ENCODE data around the gene C16orf86.

Gene C16orf86

GRCh38 chr16:67653789-67654402 lies 12.7 kb upstream of the C16orf86 start:
- DNase-seq = no peak

GRCh38 chr16:67654403-67654911 lies 12.2 kb upstream of the C16orf86 start:
- no peak for DNase-seq

GRCh38 chr16:67655363-67655762 lies 11.3 kb upstream of the C16orf86 start:
- DNase-seq = no peak

GRCh38 chr16:67656344-67657016 lies 10.1 kb upstream of the C16orf86 start:
- no peak for DNase-seq

- no peak for DNase-seq
Observed at GRCh38 chr16:67657017-67657608, 9.5 kb upstream of the C16orf86 start.

GRCh38 chr16:67657751-67658518 lies 8.7 kb upstream of the C16orf86 start:
- no peak for DNase-seq

- DNase-seq = no peak
Observed at GRCh38 chr16:67658849-67659674, 7.6 kb upstream of the C16orf86 start.

GRCh38 chr16:67659675-67660563 lies 6.7 kb upstream of the C16orf86 start, which contains the start of gene ACD:
Gene ACD (minus strand): TSS chr16:67660260. CDS start chr16:67660220, 40 bp downstream.
- DNase-seq = peak; percentile 96 to 98

GRCh38 chr16:67660564-67661028 lies 6.0 kb upstream of the C16orf86 start, which contains the start of gene PARD6A:
Gene PARD6A (plus strand): TSS chr16:67660960. CDS start chr16:67661039, 79 bp downstream.
- DNase-seq = peak; percentile 94 to 96

GRCh38 chr16:67661101-67661761 lies 5.4 kb upstream of the C16orf86 start:
- peak; percentile 49 to 51 for DNase-seq

- DNase-seq = no peak
Observed at GRCh38 chr16:67661886-67662652, 4.5 kb upstream of the C16orf86 start.

- DNase-seq = no peak
Observed at GRCh38 chr16:67662653-67663010, 4.0 kb upstream of the C16orf86 start.

GRCh38 chr16:67663151-67663876 lies 3.3 kb upstream of the C16orf86 start:
- peak; percentile 66 to 71 for DNase-seq

GRCh38 chr16:67663877-67664222 lies 2.8 kb upstream of the C16orf86 start:
- no peak for DNase-seq

GRCh38 chr16:67664258-67664657 lies 2.4 kb upstream of the C16orf86 start:
- DNase-seq = no peak

GRCh38 chr16:67664871-67665270 lies 1.7 kb upstream of the C16orf86 start:
- DNase-seq = no peak

- DNase-seq = no peak
Observed at GRCh38 chr16:67665598-67665997, 1.0 kb upstream of the C16orf86 start.

GRCh38 chr16:67666032-67666551 lies 522 bp upstream of the C16orf86 start:
- peak in 1 of 2 experiments; percentile 53 for DNase-seq

GRCh38 chr16:67667453-67667816 lies 821 bp downstream of the C16orf86 start:
- no peak for DNase-seq

Data from activated T-cell treated with anti-CD3 and anti-CD28 coated beads, Interleukin-2, amount 50 U/mL, for 48 hours (primary cell).